Suprapubic skin (tissue), 4 donors: ENCODE results near the gene CAPG. TPM values are rescaled to one million over a fixed set of nuclear protein-coding genes. Genes with fewer than 3 reads are reported as not detected.

Experiments
- DNase-seq, 2 donors: peaks; one replicate each; pipeline ENCODE4 v3.0.0-alpha.2; 2019; ENCODE audit warnings: low spot score in 2 of 2
- H3K27ac ChIP-seq: fragments of 200-600 bp; sonication (generic); one replicate; pipeline ENCODE4 v1.5.1; 2019
- H3K27me3 ChIP-seq: fragments of 200-600 bp; sonication (generic); one replicate; pipeline ENCODE4 v1.5.1; 2019
- H3K36me3 ChIP-seq: fragments of 200-600 bp; sonication (generic); one replicate; pipeline ENCODE4 v1.5.1; 2019
- H3K4me1 ChIP-seq: fragments of 200-600 bp; sonication (generic); one replicate; pipeline ENCODE4 v1.5.1; 2019
- H3K4me3 ChIP-seq: fragments of 200-600 bp; sonication (generic); one replicate; pipeline ENCODE4 v1.5.1; 2019; ENCODE audit warnings: mild to moderate bottlenecking
- H3K9me3 ChIP-seq: fragments of 200-600 bp; sonication (generic); one replicate; pipeline ENCODE4 v1.5.1; 2019
- EP300 ChIP-seq: sonication (generic); formaldehyde crosslinking; IDR thresholded peaks from one replicate; pipeline ENCODE4 v1.6.1; 2017; ENCODE audit warnings: antibody characterized with exemption
- POLR2A ChIP-seq, 2 donors: fragments of 450-650 bp; IDR thresholded peaks; one replicate each; pipeline ENCODE4 v1.6.1; 2017; ENCODE audit warnings: antibody characterized with exemption in 2 of 2, mild to moderate bottlenecking in 2 of 2, moderate library complexity in 2 of 2
- POLR2AphosphoS5 ChIP-seq, 3 donors: sonication (generic); formaldehyde crosslinking; IDR thresholded peaks; one replicate each; pipeline ENCODE4 v1.6.1; 2017; ENCODE audit warnings: antibody characterized with exemption in 3 of 3
- WGBS: methylation state at CpG from one replicate; pipeline ENCODE4 v1.1.5; 2018; 5-methylcytosine and 5-hydroxymethylcytosine counted together
- total RNA-seq, 4 donors: library from RNA; depleted of rRNA; stranded (reverse); fragments of >200 nt; gene quantifications; one replicate each; pipeline ENCODE4 v1.1.0, GENCODE V29; 2016
- TF ChIP-seq, protein P1 (sequence below), 2 donors: fragments of 200-600 bp in 1 of 2; fragments of 450-650 bp in 1 of 2; sonication (generic) in 1 of 2; IDR thresholded peaks; one replicate each; pipeline ENCODE4 v1.5.1; 2016 to 2019; ENCODE audit warnings: antibody characterized with exemption in 2 of 2, mild to moderate bottlenecking in 1 of 2, moderate library complexity in 1 of 2

Gene CAPG
- total RNA-seq, 4 donors from 2014 or later = 139 to 212 (median 172) TPM

DNA sequence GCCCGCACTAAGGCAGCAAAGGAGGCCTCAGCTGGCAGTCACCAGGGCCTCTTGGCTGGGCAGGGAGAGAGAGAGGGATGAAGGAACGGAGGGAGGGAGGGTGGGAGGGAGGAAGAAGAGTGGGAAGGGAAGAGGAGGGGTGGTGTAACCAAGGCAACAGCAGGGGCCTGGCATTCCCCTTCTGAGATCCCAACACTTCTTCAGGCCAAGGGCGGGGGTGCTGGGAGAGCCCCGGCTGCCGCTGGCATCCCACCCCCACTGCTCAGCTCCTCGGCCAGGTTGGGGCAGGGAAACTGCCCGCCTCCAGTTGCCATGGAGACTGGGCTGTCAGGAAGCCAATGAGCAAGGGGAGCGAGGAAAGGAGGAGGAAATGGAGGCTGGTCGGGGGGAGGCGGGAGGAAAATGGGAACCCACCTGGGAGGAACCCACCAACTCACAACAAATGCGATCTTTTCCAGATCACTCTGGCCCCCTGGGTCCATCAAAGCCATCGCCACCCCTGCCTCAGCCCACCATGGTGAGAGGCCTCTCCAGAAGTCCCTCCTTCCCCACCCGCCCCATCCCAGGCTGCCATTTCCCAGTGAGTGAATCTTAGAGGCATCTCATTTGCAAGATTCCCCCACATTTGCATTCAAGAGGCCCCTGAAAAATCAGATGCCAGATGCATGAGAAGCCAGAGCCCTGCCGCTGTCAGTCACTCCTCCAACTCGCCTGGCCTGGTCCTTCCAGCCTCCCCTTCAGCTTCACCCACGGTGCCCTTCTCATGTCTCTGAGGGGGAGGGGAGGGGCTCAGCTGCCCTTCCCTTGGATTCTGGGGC lies 20.8 kb upstream of the CAPG start:
- H3K9me3 ChIP-seq = no peaks in the 10 kb centered on the region
- H3K4me3 ChIP-seq = no peak overlapping the region
- H3K36me3 ChIP-seq = no peaks in the 10 kb centered on the region
- H3K27me3 ChIP-seq = no peaks in the 10 kb centered on the region
- peaks cover 31% of the 10 kb centered on the region for H3K4me1 ChIP-seq
- WGBS = 81% methylated on average over 10 of the region's 16 CpGs
- no peak for DNase-seq
- TF ChIP-seq POLR2AphosphoS5 (IDR thresholded peaks at IDR 0.05) = no peak
- no peak for TF ChIP-seq POLR2A (IDR thresholded peaks at IDR 0.05)
- TF ChIP-seq EP300 = no peak
- TF ChIP-seq, protein P1, sequence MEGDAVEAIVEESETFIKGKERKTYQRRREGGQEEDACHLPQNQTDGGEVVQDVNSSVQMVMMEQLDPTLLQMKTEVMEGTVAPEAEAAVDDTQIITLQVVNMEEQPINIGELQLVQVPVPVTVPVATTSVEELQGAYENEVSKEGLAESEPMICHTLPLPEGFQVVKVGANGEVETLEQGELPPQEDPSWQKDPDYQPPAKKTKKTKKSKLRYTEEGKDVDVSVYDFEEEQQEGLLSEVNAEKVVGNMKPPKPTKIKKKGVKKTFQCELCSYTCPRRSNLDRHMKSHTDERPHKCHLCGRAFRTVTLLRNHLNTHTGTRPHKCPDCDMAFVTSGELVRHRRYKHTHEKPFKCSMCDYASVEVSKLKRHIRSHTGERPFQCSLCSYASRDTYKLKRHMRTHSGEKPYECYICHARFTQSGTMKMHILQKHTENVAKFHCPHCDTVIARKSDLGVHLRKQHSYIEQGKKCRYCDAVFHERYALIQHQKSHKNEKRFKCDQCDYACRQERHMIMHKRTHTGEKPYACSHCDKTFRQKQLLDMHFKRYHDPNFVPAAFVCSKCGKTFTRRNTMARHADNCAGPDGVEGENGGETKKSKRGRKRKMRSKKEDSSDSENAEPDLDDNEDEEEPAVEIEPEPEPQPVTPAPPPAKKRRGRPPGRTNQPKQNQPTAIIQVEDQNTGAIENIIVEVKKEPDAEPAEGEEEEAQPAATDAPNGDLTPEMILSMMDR (IDR thresholded peaks at IDR 0.05) = no peak
- H3K27ac ChIP-seq = no peak overlapping the region

DNA sequence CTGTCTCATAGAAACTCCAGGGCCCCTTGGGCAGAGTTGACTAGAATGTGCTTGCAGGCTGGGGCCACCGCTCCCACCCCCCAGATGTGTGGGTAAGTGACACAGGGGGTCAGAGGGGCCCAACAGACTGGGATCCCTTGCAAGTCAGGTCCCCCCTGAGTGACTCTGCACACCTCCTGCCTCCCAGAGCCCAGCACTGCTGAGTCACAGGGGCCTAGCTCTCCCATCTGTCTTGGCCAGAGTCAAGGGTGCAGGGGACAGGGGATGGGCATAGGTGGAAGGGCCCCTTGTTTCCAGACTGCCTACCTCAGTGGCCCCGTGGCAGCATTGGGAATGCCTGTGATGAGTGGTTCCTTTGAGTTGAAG lies 19.7 kb upstream of the CAPG start:
- DNase-seq = no peak
- Histone ChIP-seq H3K27ac (no peak overlapping the region), H3K4me1 (peaks cover 21% of the 10 kb centered on the region), H3K9me3 (no peaks in the 10 kb centered on the region), H3K27me3 (no peaks in the 10 kb centered on the region), H3K4me3 (no peak overlapping the region), H3K36me3 (no peaks in the 10 kb centered on the region)
- TF ChIP-seq, protein P1 (IDR thresholded peaks at IDR 0.05) = no peak
- no peak for TF ChIP-seq POLR2A (IDR thresholded peaks at IDR 0.05)
- no peak for TF ChIP-seq EP300
- no peak for TF ChIP-seq POLR2AphosphoS5 (IDR thresholded peaks at IDR 0.05)
- WGBS = 90% methylated on average over 2 of the region's 2 CpGs

DNA sequence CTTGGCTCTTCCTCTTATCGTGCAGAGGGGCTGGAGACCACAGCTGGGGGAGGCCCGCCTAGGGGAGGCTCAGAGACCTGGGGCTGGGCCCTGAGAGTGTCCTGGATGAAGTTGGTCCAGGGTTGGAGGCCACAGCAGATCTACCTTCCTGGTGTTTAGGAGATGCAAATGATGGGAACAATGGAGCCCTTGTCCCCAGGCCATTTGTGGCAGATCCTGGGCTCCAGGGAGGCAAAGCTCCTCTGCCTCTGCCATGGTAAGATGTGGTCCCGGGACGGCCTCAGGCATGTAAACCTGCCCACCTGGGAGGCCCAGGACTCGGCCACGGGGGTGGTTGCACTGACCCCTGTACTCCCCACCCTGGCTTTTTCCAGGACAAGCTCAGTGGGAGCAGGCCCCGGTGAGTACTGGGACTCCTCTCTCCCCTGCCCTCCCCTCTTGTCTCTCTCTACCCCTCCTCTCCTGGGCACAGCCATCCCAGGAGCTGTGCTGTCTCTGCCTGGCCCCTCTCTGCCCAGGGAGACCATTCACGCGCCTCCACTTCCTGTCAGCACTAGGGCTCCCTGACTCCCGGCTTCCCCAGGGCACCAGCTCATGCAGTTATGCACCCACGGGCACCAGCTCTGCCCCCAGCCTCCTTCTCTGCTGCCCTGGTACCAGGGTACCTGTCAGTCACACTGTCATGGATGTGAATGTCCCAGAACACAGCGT lies 19.2 kb upstream of the CAPG start:
- no peaks in the 10 kb centered on the region for H3K36me3 ChIP-seq
- TF ChIP-seq, protein P1 (IDR thresholded peaks at IDR 0.05) = no peak
- TF ChIP-seq POLR2AphosphoS5 (IDR thresholded peaks at IDR 0.05) (no peak), POLR2A (IDR thresholded peaks at IDR 0.05) (no peak), EP300 (no peak)
- no peaks in the 10 kb centered on the region for H3K27me3 ChIP-seq
- no peak overlapping the region for H3K27ac ChIP-seq
- 90% methylated on average over 9 of the region's 12 CpGs for WGBS
- H3K4me1 ChIP-seq = peaks cover 15% of the 10 kb centered on the region
- no peaks in the 10 kb centered on the region for H3K9me3 ChIP-seq
- no peak overlapping the region for H3K4me3 ChIP-seq
- no peak for DNase-seq

DNA sequence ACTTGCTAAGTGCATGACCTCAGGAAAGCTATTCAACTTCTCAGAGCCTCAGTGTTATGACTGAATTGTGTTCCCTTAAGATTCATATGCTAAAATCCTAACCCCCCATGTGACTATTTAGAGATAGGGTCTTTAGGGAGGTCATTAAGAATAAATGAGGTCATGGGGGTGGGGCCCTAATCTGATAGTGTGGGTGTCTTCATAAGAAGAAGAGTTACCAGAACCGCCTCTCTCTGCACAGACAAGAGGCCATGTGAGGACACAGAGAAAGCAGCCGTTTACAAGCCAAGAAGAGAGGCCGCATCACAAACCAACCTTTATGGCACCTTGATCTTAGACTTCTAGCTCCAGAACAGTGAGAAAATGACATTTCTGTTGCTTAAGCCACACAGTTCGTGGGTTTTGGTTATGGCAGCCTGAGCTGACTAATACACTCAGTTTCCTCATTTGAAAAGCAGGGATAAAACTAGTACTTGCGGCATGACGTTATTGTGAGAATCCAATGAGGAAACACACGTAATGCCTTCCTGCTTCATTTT lies 18.2 kb upstream of the CAPG start:
- TF ChIP-seq POLR2AphosphoS5 (IDR thresholded peaks at IDR 0.05) (no peak), EP300 (no peak), POLR2A (IDR thresholded peaks at IDR 0.05) (no peak)
- TF ChIP-seq, protein P1 (IDR thresholded peaks at IDR 0.05) = no peak
- H3K27ac ChIP-seq = no peak overlapping the region

DNA sequence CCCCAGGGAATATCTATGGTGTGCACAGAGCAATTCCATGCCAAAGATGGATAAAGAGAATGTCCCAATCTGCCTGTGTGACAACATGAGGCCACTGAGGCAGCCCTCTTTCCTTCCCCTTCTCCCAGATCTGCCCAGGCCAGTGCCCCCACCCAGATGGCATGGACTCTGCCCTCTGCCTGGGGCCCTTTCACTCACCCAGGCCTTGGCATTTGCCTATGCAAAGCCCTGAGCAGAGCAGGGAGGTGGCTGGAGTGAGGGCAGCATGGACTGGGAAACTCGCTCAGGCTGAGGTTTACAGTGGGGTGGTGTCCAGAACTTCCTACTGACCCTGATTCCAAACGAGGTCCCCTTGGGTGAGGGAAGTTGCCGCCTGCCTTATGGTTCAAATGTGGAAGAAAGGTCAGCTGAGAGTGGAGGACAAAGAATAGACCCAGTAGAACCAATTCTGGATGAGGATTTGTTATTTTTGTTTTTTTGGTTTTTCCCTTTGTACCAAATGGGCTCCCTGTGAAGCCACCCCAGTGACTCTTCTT lies 17.2 kb upstream of the CAPG start:
- no peaks in the 10 kb centered on the region for H3K9me3 ChIP-seq
- H3K36me3 ChIP-seq = no peaks in the 10 kb centered on the region
- DNase-seq = no peak
- TF ChIP-seq, protein P1 (IDR thresholded peaks at IDR 0.05) = no peak
- TF ChIP-seq EP300 = no peak
- TF ChIP-seq POLR2A (IDR thresholded peaks at IDR 0.05) = no peak
- TF ChIP-seq POLR2AphosphoS5 (IDR thresholded peaks at IDR 0.05) = no peak
- no peaks in the 10 kb centered on the region for H3K27me3 ChIP-seq
- WGBS = 76% methylated on average over 3 of the region's 3 CpGs
- H3K27ac ChIP-seq = no peak overlapping the region
- H3K4me1 ChIP-seq = no peaks in the 10 kb centered on the region
- H3K4me3 ChIP-seq = no peak overlapping the region

More for the DNA sequence above, 18.2 kb upstream of the CAPG start:
- Histone ChIP-seq H3K9me3 (no peaks in the 10 kb centered on the region), H3K36me3 (no peaks in the 10 kb centered on the region), H3K27me3 (no peaks in the 10 kb centered on the region), H3K4me3 (no peak overlapping the region), H3K4me1 (peaks cover 6% of the 10 kb centered on the region)
- WGBS = 64% methylated on average over 7 of the region's 7 CpGs
- DNase-seq = no peak
